ENCODE data around the gene CFAP299.

GRCh38 chr4:80900908-80901307 is 565.4 kb downstream of the CFAP299 start:
- no peak for TF ChIP-seq EP300 (IDR thresholded peaks at IDR 0.05; ENCODE audit: borderline replicate concordance)
- TF ChIP-seq USF1 (IDR thresholded peaks at IDR 0.05) = no peak
- no peak for TF ChIP-seq REST (IDR thresholded peaks at IDR 0.05; ENCODE audit: low read depth)
- TF ChIP-seq RAD21 (IDR thresholded peaks at IDR 0.05; ENCODE audit: low read depth) = no peak
- TF ChIP-seq, protein P1, sequence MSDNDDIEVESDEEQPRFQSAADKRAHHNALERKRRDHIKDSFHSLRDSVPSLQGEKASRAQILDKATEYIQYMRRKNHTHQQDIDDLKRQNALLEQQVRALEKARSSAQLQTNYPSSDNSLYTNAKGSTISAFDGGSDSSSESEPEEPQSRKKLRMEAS (IDR thresholded peaks at IDR 0.05) = no peak
- no peak for TF ChIP-seq TCF12 (IDR thresholded peaks at IDR 0.05; ENCODE audit: low read depth)
- no peak for TF ChIP-seq NFIC (IDR thresholded peaks at IDR 0.05)

Data from Ishikawa (cell line).